DND-41 (cell line): ENCODE measurements around the gene SLC25A36.
"Not testable (repeated sequence)": the region's sequence is repeated elsewhere in the genome, so short reads cannot be mapped to it uniquely, and the experiment has no call there.

Experiments
- EZH2 ChIP-seq: IDR thresholded peaks from 3 replicates; pipeline ENCODE4 v1.6.1; 2012; ENCODE audit warnings: borderline replicate concordance, low read depth, mild to moderate bottlenecking, moderate library complexity, low read length, inconsistent platforms; ENCODE audit not compliant: severe bottlenecking
- TF ChIP-seq, protein P1 (sequence below): IDR thresholded peaks from 2 replicates; pipeline ENCODE4 v1.5.1; 2012; ENCODE audit warnings: borderline replicate concordance, low read length, moderate library complexity, mild to moderate bottlenecking; ENCODE audit not compliant: poor library complexity, severe bottlenecking; ENCODE audit errors: extremely low read depth

DNA sequence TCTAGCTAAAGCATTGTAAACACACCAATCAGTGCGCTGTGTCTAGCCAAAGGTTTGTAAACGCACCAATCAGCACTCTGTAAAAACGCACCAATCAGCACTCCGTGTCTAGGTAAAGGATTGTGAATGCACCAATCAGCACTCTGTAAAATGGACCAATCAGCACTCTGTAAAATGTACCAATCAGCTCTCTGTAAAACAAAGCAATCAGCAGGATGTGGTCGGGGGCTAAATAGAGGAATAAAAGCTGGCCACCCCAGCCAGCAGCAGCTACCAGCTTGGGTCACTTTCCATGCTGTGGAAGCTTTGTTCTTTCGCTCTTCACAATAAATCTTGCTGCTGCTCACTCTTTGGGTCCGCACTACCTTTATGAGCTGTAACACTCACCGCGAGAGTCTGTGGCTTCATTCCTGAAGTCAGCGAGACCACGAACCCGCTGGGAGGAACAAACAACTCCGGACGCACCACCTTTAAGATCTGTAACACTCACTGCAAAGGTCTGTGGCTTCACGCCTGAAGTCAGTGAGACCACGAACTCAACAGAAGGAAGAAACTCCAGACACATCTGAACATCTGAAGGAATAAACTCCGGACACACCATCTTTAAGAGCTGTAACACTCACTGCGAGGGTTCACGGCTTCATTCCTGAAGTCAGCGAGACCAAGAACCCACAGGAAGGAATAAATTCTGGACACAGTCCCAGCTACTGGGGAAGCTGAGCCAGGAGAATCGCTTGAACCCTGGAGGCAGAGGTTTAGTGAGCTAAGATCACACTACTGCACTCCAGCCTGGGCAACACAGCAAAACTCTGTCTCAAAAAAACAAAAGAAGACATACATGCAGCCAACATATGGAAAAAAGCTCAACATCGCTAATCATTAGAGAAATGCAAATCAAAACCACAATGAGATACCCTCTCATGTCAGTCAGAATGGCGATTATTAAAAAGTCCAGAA lies 76.0 kb downstream of the SLC25A36 start:
- TF ChIP-seq, protein P1, sequence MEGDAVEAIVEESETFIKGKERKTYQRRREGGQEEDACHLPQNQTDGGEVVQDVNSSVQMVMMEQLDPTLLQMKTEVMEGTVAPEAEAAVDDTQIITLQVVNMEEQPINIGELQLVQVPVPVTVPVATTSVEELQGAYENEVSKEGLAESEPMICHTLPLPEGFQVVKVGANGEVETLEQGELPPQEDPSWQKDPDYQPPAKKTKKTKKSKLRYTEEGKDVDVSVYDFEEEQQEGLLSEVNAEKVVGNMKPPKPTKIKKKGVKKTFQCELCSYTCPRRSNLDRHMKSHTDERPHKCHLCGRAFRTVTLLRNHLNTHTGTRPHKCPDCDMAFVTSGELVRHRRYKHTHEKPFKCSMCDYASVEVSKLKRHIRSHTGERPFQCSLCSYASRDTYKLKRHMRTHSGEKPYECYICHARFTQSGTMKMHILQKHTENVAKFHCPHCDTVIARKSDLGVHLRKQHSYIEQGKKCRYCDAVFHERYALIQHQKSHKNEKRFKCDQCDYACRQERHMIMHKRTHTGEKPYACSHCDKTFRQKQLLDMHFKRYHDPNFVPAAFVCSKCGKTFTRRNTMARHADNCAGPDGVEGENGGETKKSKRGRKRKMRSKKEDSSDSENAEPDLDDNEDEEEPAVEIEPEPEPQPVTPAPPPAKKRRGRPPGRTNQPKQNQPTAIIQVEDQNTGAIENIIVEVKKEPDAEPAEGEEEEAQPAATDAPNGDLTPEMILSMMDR, result not testable (repeated sequence)
- TF ChIP-seq EZH2, result not testable (repeated sequence)
